ENCODE data around the gene ATG10.
A peak's percentile ranks its signal among the peaks of the same experiment; 100 is the strongest.

The ATG10 gene

GRCh38 chr5:82095536-82095935 is 123.7 kb downstream of the ATG10 start:
- TF ChIP-seq, protein P1, sequence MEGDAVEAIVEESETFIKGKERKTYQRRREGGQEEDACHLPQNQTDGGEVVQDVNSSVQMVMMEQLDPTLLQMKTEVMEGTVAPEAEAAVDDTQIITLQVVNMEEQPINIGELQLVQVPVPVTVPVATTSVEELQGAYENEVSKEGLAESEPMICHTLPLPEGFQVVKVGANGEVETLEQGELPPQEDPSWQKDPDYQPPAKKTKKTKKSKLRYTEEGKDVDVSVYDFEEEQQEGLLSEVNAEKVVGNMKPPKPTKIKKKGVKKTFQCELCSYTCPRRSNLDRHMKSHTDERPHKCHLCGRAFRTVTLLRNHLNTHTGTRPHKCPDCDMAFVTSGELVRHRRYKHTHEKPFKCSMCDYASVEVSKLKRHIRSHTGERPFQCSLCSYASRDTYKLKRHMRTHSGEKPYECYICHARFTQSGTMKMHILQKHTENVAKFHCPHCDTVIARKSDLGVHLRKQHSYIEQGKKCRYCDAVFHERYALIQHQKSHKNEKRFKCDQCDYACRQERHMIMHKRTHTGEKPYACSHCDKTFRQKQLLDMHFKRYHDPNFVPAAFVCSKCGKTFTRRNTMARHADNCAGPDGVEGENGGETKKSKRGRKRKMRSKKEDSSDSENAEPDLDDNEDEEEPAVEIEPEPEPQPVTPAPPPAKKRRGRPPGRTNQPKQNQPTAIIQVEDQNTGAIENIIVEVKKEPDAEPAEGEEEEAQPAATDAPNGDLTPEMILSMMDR (IDR thresholded peaks at IDR 0.05; ENCODE audit: unreplicated experiment in 3 of 3): no peak
- peaks cover 5% of the 10 kb centered on the region for H3K4me1 Mint-ChIP-seq
- H3K36me3 Mint-ChIP-seq (ENCODE audit: low read depth): peaks cover 17% of the 10 kb centered on the region
- H3K27ac Mint-ChIP-seq: no peak overlapping the region
- H3K4me3 Mint-ChIP-seq: no peak overlapping the region
- peaks cover 16% of the 10 kb centered on the region for H3K9me3 Mint-ChIP-seq
- H3K27me3 Mint-ChIP-seq (ENCODE audit: low read depth): no peaks in the 10 kb centered on the region

GRCh38 chr5:82096249-82096648 is 124.4 kb downstream of the ATG10 start:
- Mint-ChIP-seq H3K4me1 (peaks cover 5% of the 10 kb centered on the region), H3K27me3 (ENCODE audit: low read depth) (no peaks in the 10 kb centered on the region), H3K36me3 (ENCODE audit: low read depth) (peaks cover 17% of the 10 kb centered on the region), H3K9me3 (peaks cover 14% of the 10 kb centered on the region), H3K27ac (no peak overlapping the region), H3K4me3 (no peak overlapping the region)
- TF ChIP-seq, protein P1 (IDR thresholded peaks at IDR 0.05; ENCODE audit: unreplicated experiment in 3 of 3): no peak

GRCh38 chr5:82100303-82101077 is 128.7 kb downstream of the ATG10 start:
- H3K9me3 Mint-ChIP-seq: no peaks in the 10 kb centered on the region
- peaks cover 2% of the 10 kb centered on the region for H3K36me3 Mint-ChIP-seq (ENCODE audit: low read depth)
- TF ChIP-seq, protein P1 (IDR thresholded peaks at IDR 0.05; ENCODE audit: unreplicated experiment in 3 of 3): no peak

DNA sequence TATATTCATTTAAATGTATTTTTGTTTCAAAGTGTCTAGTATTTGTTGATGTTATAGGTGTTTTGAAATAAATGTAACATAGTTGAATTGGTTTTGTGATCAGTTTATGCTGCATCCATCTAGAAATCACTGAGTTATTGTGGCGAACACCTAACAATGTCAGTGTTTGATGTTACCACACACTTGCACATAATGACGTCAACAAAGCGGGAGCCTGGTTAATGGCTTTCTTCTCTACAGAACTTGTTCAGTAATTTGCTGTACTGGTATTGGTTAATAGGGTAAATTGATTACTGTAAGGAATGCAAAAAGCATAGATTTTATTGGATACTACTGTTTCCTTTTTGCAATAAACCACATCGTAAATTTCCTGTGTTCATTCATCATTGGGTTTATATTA is 133.0 kb downstream of the ATG10 start:
- Mint-ChIP-seq H3K4me3 (no peak overlapping the region), H3K27me3 (ENCODE audit: low read depth) (no peaks in the 10 kb centered on the region), H3K4me1 (peaks cover 16% of the 10 kb centered on the region), H3K36me3 (ENCODE audit: low read depth) (no peaks in the 10 kb centered on the region), H3K9me3 (no peaks in the 10 kb centered on the region), H3K27ac (no peak overlapping the region)
- TF ChIP-seq, protein P1 (IDR thresholded peaks at IDR 0.05; ENCODE audit: unreplicated experiment in 3 of 3): no peak

More at GRCh38 chr5:82100303-82101077, 128.7 kb downstream of the ATG10 start:
- H3K4me1 Mint-ChIP-seq: peaks cover 3% of the 10 kb centered on the region
- peak overlapping the region; percentile 35 to 69 (median 45) for H3K27ac Mint-ChIP-seq
- no peak overlapping the region for H3K4me3 Mint-ChIP-seq
- H3K27me3 Mint-ChIP-seq (ENCODE audit: low read depth): no peaks in the 10 kb centered on the region

GRCh38 chr5:82105457-82105856 is 133.6 kb downstream of the ATG10 start:
- no peaks in the 10 kb centered on the region for H3K27me3 Mint-ChIP-seq (ENCODE audit: low read depth)
- H3K27ac Mint-ChIP-seq: no peak overlapping the region
- H3K4me1 Mint-ChIP-seq: peaks cover 16% of the 10 kb centered on the region
- H3K4me3 Mint-ChIP-seq: no peak overlapping the region
- no peaks in the 10 kb centered on the region for H3K36me3 Mint-ChIP-seq (ENCODE audit: low read depth)
- TF ChIP-seq, protein P1 (IDR thresholded peaks at IDR 0.05; ENCODE audit: unreplicated experiment in 3 of 3): no peak
- no peaks in the 10 kb centered on the region for H3K9me3 Mint-ChIP-seq

- no peaks in the 10 kb centered on the region for H3K9me3 Mint-ChIP-seq
- TF ChIP-seq, protein P1 (IDR thresholded peaks at IDR 0.05; ENCODE audit: unreplicated experiment in 3 of 3): no peak
- no peaks in the 10 kb centered on the region for H3K36me3 Mint-ChIP-seq (ENCODE audit: low read depth)
- H3K27ac Mint-ChIP-seq: peak overlapping the region; percentile 23 to 65 (median 52)
- H3K27me3 Mint-ChIP-seq (ENCODE audit: low read depth): no peaks in the 10 kb centered on the region
- no peak overlapping the region for H3K4me3 Mint-ChIP-seq
- H3K4me1 Mint-ChIP-seq: peaks cover 16% of the 10 kb centered on the region
Observed at GRCh38 chr5:82106207-82106606, 134.4 kb downstream of the ATG10 start.
